ENCODE data around the gene TTC17.
"Not testable (repeated sequence)": the region's sequence is repeated elsewhere in the genome, so short reads cannot be mapped to it uniquely, and the experiment has no call there.

The TTC17 gene

DNA sequence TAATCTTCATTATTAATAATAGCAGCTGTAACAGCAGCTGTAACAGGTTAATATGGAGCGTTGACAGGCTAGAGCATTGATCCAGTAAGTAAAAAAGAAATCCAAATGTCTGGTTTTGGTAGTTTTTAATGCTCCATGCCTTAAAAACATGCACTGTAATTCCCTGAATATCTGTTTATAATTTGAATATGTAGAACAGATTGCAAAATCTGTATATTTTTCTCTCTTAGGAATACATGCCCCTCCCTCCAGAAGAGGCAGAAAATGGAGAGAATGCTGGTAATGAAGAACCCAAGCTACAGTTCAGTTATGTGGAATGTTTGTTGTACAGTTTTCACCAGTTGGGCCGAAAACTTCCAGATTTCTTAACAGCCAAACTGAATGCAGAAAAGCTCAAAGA is 30.2 kb upstream of the TTC17 start:
- CTCF ChIA-PET, result no interaction called here
- TF ChIP-seq, protein P1, sequence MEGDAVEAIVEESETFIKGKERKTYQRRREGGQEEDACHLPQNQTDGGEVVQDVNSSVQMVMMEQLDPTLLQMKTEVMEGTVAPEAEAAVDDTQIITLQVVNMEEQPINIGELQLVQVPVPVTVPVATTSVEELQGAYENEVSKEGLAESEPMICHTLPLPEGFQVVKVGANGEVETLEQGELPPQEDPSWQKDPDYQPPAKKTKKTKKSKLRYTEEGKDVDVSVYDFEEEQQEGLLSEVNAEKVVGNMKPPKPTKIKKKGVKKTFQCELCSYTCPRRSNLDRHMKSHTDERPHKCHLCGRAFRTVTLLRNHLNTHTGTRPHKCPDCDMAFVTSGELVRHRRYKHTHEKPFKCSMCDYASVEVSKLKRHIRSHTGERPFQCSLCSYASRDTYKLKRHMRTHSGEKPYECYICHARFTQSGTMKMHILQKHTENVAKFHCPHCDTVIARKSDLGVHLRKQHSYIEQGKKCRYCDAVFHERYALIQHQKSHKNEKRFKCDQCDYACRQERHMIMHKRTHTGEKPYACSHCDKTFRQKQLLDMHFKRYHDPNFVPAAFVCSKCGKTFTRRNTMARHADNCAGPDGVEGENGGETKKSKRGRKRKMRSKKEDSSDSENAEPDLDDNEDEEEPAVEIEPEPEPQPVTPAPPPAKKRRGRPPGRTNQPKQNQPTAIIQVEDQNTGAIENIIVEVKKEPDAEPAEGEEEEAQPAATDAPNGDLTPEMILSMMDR (conservative IDR thresholded peaks at IDR 0.05; ENCODE audit: low read depth), result no peak
- DNase-seq (ENCODE audit: low spot score), result no peak
- POLR2A ChIA-PET (ENCODE audit: low non-redundant PET), result no interaction called here
- no peak overlapping the region for H3K27ac ChIP-seq

DNA sequence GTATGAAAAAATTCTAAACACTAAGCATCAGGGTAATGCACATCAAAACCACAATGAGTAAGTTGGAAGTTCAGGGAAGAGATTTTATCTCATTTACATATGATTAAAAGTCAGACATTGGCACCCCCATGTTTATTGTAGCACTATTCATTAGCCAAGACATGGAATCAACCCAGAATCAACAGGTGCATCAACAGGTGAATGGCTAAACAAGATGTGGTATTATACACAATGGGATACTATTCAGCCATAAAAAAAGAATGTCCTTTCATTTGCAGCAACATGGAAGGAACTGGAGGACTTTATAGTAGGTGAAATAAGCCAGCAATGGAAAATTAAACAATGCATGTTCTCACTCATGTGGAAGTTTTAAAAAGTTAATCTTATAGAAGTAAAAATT is 17.6 kb upstream of the TTC17 start:
- POLR2A ChIA-PET (ENCODE audit: low non-redundant PET), result no interaction called here
- no peak overlapping the region for H3K27ac ChIP-seq
- no peak for DNase-seq (ENCODE audit: low spot score)
- CTCF ChIA-PET, result interaction anchor here (0.7 kb wide), 1 partner anchor 10 kb away, joined by 4 read pairs; no protein-coding TSS in a partner anchor
- TF ChIP-seq, protein P1 (conservative IDR thresholded peaks at IDR 0.05; ENCODE audit: low read depth), result no peak

DNA sequence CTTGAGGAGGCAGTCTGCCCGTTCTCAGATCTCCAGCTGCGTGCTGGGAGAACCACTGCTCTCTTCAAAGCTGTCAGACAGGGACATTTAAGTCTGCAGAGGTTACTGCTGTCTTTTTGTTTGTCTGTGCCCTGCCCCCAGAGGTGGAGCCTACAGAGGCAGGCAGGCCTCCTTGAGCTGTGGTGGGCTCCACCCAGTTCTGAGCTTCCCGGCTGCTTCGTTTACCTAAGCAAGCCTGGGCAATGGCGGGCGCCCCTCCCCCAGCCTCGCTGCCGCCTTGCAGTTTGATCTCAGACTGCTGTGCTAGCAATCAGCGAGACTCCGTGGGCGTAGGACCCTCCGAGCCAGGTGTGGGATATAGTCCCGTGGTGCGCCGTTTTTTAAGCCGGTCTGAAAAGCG is 7.3 kb upstream of the TTC17 start:
- DNase-seq (ENCODE audit: low spot score); CTCF ChIA-PET; POLR2A ChIA-PET (ENCODE audit: low non-redundant PET): not testable (repeated sequence)
- peak overlapping the region; percentile 91 for H3K27ac ChIP-seq

DNA sequence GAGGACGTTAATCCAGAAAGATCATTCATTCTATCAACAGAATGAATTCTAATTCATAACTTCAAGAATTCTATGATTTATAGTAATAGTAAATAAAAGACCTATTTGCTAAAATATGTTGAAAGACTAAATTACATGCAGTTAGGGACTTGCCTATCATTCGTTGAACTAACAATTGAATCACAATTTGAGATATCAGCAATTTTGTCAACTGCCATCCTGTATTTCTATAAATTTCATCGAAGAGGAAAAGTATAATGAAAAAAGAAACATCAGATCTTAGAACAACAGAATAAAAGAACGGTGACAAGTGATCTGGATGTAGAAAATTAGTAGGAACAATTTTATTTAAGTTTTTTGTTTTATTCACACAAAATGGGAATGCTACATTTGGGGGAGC is 4.4 kb upstream of the TTC17 start:
- POLR2A ChIA-PET (ENCODE audit: low non-redundant PET), result no interaction called here
- CTCF ChIA-PET, result no interaction called here

DNA sequence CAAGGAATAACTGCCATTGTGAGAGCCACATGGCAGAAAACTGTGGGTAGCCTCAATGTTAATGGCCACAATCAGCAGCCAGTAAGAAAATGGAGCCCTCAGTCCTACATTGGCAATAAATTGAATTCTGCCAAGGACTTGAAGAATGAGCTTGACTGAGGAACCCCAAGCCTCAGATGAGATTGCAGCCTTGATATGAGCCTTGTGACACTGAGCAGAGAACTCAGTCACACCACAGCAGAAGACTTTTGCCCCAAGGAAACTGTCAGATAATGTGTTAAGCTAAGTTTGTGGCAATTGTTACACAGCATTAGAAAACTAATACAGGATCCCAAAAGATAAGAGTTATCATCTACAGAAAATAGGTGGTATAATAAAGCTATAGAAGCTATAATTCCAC is 2.4 kb upstream of the TTC17 start:
- H3K27ac ChIP-seq, result no peak overlapping the region
- POLR2A ChIA-PET (ENCODE audit: low non-redundant PET), result no interaction called here
- DNase-seq (ENCODE audit: low spot score), result no peak
- CTCF ChIA-PET, result no interaction called here
- TF ChIP-seq, protein P1 (conservative IDR thresholded peaks at IDR 0.05; ENCODE audit: low read depth), result no peak

More for the DNA sequence above, 4.4 kb upstream of the TTC17 start:
- no peak overlapping the region for H3K27ac ChIP-seq
- TF ChIP-seq, protein P1 (conservative IDR thresholded peaks at IDR 0.05; ENCODE audit: low read depth), result no peak
- DNase-seq (ENCODE audit: low spot score), result no peak

DNA sequence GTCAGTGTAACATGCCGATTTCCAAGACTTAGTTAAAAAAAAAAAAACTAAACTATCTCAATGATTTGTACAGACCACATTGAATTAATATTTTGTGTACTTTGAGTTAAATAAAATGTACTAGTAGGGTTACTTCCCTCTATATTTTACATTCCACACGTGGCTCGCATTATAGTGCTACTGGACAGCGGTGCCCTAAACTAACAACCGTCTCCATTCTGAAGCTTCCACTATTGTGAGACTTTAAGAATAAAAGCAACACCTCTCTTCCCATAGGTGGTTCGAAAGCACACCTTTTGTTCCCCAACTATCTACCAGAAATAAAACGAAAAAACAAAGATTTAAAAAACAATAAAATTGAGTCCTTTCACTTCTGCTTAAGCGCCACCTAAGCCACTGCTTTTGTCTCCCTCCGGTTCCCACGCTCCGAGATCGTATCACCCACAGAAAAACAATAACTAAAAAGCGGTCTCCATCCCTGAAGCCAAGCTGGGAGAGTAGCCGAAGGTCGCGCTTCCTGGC is 380 bp upstream of the TTC17 start:
- no peak for DNase-seq (ENCODE audit: low spot score)
- TF ChIP-seq, protein P1 (conservative IDR thresholded peaks at IDR 0.05; ENCODE audit: low read depth), result no peak
- CTCF ChIA-PET, result interaction anchor here (0.6 to 1.5 kb wide), 2 partner anchors 46 to 61 kb away, joined by 3 to 4 read pairs; partner anchors contain the start of gene API5
- peak overlapping the region; percentile 84 for H3K27ac ChIP-seq
- POLR2A ChIA-PET (ENCODE audit: low non-redundant PET), result no interaction called here

DNA sequence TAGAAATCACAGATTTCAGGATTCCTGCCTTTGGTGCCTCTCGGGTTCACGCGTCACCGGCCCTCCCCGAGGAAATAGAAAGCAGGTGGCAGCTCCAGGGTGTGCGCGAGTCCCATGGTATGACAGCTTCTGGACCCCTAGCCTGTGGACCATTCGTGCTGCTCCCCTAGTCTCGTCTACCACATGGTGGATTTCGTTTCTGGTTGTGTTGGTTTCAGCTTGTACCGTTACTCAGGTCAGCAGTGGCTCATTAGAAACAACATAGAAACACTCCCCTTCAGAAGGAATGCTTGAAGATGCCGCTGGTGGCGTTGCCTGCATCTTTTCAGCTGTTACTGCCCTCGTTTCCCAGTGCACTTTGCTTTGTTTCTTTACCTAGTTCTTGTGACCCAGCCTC is 700 bp downstream of the TTC17 start:
- ChIA-PET POLR2A (ENCODE audit: low non-redundant PET) (no interaction called here), CTCF (interaction anchor here (0.6 to 1.5 kb wide), 3 partner anchors 17 to 209 kb away, joined by 3 to 4 read pairs (median 4); partner anchors contain the start of gene API5)
- DNase-seq (ENCODE audit: low spot score), result peak; percentile 39
- TF ChIP-seq, protein P1 (conservative IDR thresholded peaks at IDR 0.05; ENCODE audit: low read depth), result no peak
- peak overlapping the region; percentile 84 for H3K27ac ChIP-seq
